Astrocyte of the spinal cord (primary cell): ENCODE measurements around the gene UMAD1.

Experiments
- DNase-seq: peaks from one replicate; pipeline ENCODE4 v3.0.0; 2011; ENCODE audit warnings: low read depth, low spot score
- H3K4me3 ChIP-seq: 2 replicates; pipeline ENCODE4 v1.5.1; 2011; ENCODE audit warnings: low read depth, mild to moderate bottlenecking, low read length, moderate library complexity
- in situ Hi-C: cut with HindIII; loops from 2 replicates; pipeline ENCODE4 v1.10.0; 2017; ENCODE audit warnings: low sequenced_read_pairs
- TF ChIP-seq, protein P1 (sequence below): IDR thresholded peaks from 2 replicates; pipeline ENCODE4 v1.5.1; 2012; ENCODE audit warnings: low read depth, mild to moderate bottlenecking, low read length, inconsistent platforms

UMAD1 gene

DNA sequence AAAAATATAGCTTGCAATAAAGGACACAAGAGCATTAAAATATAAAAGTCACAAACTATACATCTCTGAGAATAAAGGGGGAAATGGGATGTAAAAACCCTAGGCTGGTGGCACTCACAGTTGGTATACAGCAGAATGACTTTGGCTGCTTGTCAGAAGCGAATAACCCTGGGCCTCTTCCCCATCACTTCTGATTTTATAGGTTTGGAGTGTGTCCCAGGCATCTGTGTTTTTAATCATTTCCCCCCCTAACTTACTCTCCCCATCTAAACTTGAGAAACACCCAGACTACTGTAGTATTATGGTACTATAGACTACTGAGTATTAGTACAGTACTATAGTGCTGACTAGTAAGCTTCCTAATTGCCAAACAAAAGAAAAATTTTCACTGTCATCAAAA is 79.6 kb downstream of the UMAD1 start:
- in situ Hi-C loops, result no loop called here
- DNase-seq, result no peak
- H3K4me3 ChIP-seq, result no peak overlapping the region
- TF ChIP-seq, protein P1, sequence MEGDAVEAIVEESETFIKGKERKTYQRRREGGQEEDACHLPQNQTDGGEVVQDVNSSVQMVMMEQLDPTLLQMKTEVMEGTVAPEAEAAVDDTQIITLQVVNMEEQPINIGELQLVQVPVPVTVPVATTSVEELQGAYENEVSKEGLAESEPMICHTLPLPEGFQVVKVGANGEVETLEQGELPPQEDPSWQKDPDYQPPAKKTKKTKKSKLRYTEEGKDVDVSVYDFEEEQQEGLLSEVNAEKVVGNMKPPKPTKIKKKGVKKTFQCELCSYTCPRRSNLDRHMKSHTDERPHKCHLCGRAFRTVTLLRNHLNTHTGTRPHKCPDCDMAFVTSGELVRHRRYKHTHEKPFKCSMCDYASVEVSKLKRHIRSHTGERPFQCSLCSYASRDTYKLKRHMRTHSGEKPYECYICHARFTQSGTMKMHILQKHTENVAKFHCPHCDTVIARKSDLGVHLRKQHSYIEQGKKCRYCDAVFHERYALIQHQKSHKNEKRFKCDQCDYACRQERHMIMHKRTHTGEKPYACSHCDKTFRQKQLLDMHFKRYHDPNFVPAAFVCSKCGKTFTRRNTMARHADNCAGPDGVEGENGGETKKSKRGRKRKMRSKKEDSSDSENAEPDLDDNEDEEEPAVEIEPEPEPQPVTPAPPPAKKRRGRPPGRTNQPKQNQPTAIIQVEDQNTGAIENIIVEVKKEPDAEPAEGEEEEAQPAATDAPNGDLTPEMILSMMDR, result no peak

DNA sequence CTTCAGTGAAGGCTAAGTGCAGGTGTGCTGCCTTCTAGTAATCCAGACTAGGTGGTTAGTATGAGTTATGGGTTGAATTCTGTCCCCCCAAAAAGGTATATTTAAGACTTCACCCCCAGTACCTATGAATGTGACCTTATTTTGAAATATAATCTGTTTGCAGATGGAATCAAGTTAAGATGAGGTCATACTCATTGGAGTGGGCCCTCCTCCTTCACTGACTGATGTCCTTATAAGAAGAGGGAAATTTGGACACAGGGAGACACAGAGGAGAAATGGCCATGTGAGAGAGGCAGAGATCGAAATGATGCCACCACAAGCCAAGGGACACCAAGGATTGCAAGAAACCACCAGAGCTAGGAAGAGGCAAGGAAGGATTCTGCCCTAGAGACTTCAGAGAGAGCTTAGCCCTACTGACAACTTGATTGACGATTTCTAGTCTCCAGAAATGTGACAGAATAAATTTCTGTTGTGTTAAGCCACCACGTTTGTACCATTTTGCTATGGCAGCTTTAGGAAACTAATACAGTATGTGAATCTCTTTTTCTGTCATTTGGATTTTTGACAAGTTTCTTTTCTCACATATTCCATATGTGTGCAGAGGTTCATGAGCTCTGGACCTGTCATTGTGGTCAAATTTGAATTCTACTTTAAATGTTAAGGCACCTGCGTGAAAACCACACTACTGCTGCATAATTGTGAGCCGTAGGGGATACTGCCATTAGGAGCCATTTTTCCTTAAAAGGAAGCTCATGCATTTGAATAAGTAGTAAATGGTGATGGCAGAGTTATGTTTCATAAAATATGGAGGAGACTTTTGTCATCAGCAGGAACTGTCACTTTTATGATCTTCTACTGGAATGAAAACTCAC is 80.4 kb downstream of the UMAD1 start:
- TF ChIP-seq, protein P1, result no peak
- H3K4me3 ChIP-seq, result no peak overlapping the region
- in situ Hi-C loops, result no loop called here
- DNase-seq, result no peak

DNA sequence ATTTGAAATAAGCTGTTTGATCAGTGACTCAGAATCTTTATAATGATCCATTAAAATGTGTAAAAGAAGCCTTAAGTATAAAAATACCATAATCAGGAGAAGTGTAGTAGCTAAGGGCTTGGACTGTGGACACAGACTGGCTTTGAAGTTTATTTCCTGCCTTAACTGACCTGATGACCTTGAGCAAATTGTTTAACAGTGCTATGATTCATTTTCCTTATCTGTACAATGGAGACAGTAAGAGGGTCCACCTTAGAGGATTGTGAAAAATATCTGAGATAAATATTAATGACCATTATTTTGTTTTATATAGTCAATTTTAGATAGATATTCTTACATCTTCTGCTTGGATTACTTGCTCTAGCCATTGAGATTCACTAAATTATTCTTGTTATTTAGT is 91.2 kb downstream of the UMAD1 start:
- no peak overlapping the region for H3K4me3 ChIP-seq
- DNase-seq, result no peak
- TF ChIP-seq, protein P1, result no peak
- in situ Hi-C loops, result no loop called here

DNA sequence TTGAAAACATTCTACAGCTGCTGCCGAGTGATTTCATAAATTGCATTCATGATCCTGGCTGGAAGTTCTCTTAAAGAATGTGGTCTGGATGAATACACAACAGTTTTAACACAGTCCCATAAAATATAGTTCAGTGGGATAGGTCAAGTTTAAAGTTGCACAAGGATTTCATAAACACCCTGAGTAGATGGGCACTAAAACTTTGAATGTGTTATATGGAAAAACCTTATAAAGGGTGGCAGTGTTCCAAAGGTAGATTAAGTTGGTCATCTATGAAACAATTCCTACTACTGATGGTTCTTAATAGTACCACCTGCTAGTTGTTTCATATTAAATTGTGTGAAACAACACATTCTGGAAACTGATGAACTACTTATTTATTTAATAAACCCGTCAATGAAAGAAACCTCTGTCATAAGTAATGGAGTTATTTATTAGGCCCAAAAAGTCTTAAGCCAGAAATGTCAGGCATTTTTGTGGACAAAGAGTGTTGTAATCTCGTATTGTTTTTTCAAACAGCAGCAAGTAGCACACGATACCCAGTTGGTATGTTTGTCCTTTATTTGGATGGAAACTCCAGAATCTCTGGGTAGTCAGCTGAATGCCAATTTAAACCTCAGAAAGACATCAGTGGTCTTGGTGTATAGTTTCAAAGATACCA is 92.2 kb downstream of the UMAD1 start:
- peak; percentile 56 for DNase-seq
- TF ChIP-seq, protein P1, result no peak
- H3K4me3 ChIP-seq, result no peak overlapping the region
- in situ Hi-C loops, result no loop called here

GRCh38 chr7:7736671-7737070 is 96.1 kb downstream of the UMAD1 start:
- TF ChIP-seq, protein P1, result no peak
- DNase-seq, result no peak
- no peak overlapping the region for H3K4me3 ChIP-seq
- in situ Hi-C loops, result no loop called here

DNA sequence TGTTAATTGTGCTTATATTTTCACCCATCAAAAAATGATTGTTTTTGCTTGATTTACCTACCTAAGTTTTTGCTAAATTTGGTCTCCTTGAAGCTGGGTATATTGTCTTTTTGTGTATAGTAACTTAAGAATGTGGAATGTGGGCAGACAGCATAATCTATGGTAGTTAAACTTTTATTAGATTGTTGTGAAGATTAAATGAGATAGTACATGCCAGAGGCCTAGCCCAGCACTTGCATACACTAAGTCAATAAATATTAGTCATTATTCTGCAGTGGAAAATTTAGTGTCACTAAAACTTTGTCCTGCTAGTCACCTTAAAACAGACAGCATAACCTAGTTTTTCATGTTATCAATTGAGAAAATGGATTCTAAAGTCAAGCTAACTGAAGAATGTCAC is 97.1 kb downstream of the UMAD1 start:
- in situ Hi-C loops, result no loop called here
- TF ChIP-seq, protein P1, result no peak
- no peak for DNase-seq
- no peak overlapping the region for H3K4me3 ChIP-seq
